ENCODE measurements around the gene TRIM44. TPM values are rescaled to one million over a fixed set of nuclear protein-coding genes. Genes with fewer than 3 reads are reported as not detected.

Gene TRIM44
- total RNA-seq, 3 donors from 2014 or later (not counting 1 experiment from before 2014, with no cell fraction given) = 47.0 to 62.6 (median 51.9) TPM

- Mint-ChIP-seq H3K36me3 (no peaks in the 10 kb centered on the region), H3K27ac (no peak overlapping the region), H3K27me3 (ENCODE audit: low read depth in 2 of 2) (peaks cover 36 to 70% of the 10 kb centered on the region in 2 donors), H3K4me3 (no peak overlapping the region), H3K4me1 (no peaks in the 10 kb centered on the region), H3K9me3 (no peaks in the 10 kb centered on the region)
- Histone ChIP-seq H3K27me3 (ENCODE audit: control insufficient read depth, insufficient read depth, low read length) (peaks cover 9% of the 10 kb centered on the region), H3K4me1 (ENCODE audit: control insufficient read depth, insufficient read depth, low read length) (no peaks in the 10 kb centered on the region), H3K9me3 (ENCODE audit: control insufficient read depth, insufficient read depth, low read length) (no peaks in the 10 kb centered on the region), H3K4me3 (ENCODE audit: low read length) (no peak overlapping the region), H3K36me3 (ENCODE audit: control insufficient read depth, insufficient read depth, low read length) (no peaks in the 10 kb centered on the region), H3K27ac (ENCODE audit: low read length) (no peak overlapping the region)
- TF ChIP-seq CTCF (IDR thresholded peaks at IDR 0.05) = no peak
- intact Hi-C loops (cut with micrococcal nuclease) = no loop called here
- DNase-seq (no peak), ATAC-seq (no peak)
- WGBS (ENCODE audit: insufficient coverage) = 61% methylated on average over 2 of the region's 3 CpGs
These were observed 30.7 kb upstream of the TRIM44 start for GRCh38 chr11:35631891-35632290.

- DNase-seq (no peak), ATAC-seq (no peak)
- Mint-ChIP-seq H3K36me3 (no peaks in the 10 kb centered on the region), H3K4me3 (no peak overlapping the region), H3K27me3 (ENCODE audit: low read depth in 2 of 2) (peaks cover 32 to 71% of the 10 kb centered on the region in 2 donors), H3K9me3 (no peaks in the 10 kb centered on the region), H3K27ac (no peak overlapping the region), H3K4me1 (no peaks in the 10 kb centered on the region)
- Histone ChIP-seq H3K27me3 (ENCODE audit: control insufficient read depth, insufficient read depth, low read length) (peaks cover 9% of the 10 kb centered on the region), H3K4me3 (ENCODE audit: low read length) (no peak overlapping the region), H3K9me3 (ENCODE audit: control insufficient read depth, insufficient read depth, low read length) (no peaks in the 10 kb centered on the region), H3K27ac (ENCODE audit: low read length) (no peak overlapping the region), H3K36me3 (ENCODE audit: control insufficient read depth, insufficient read depth, low read length) (no peaks in the 10 kb centered on the region), H3K4me1 (ENCODE audit: control insufficient read depth, insufficient read depth, low read length) (no peaks in the 10 kb centered on the region)
- WGBS (ENCODE audit: insufficient coverage) = 56% methylated on average over 1 of the region's 1 CpG
- intact Hi-C loops (cut with micrococcal nuclease) = no loop called here
- TF ChIP-seq CTCF (IDR thresholded peaks at IDR 0.05) = no peak
These were observed 30.3 kb upstream of the TRIM44 start for GRCh38 chr11:35632301-35632700.

GRCh38 chr11:35633827-35634423, 28.6 kb upstream of the TRIM44 start:
- TF ChIP-seq CTCF (IDR thresholded peaks at IDR 0.05) = no peak
- Histone ChIP-seq H3K4me3 (ENCODE audit: low read length) (no peak overlapping the region), H3K9me3 (ENCODE audit: control insufficient read depth, insufficient read depth, low read length) (no peaks in the 10 kb centered on the region), H3K27me3 (ENCODE audit: control insufficient read depth, insufficient read depth, low read length) (peaks cover 9% of the 10 kb centered on the region), H3K27ac (ENCODE audit: low read length) (no peak overlapping the region), H3K36me3 (ENCODE audit: control insufficient read depth, insufficient read depth, low read length) (no peaks in the 10 kb centered on the region), H3K4me1 (ENCODE audit: control insufficient read depth, insufficient read depth, low read length) (no peaks in the 10 kb centered on the region)
- WGBS (ENCODE audit: insufficient coverage) = 46% methylated on average over 4 of the region's 4 CpGs
- ATAC-seq (peak in 1 of 3 donors; percentile 54), DNase-seq (no peak)
- Mint-ChIP-seq H3K27ac (no peak overlapping the region), H3K27me3 (ENCODE audit: low read depth in 2 of 2) (peaks cover 27 to 72% of the 10 kb centered on the region in 2 donors), H3K36me3 (no peaks in the 10 kb centered on the region), H3K4me3 (no peak overlapping the region), H3K4me1 (no peaks in the 10 kb centered on the region), H3K9me3 (no peaks in the 10 kb centered on the region)
- intact Hi-C loops (cut with micrococcal nuclease) = no loop called here

- Histone ChIP-seq H3K36me3 (ENCODE audit: control insufficient read depth, insufficient read depth, low read length) (no peaks in the 10 kb centered on the region), H3K27me3 (ENCODE audit: control insufficient read depth, insufficient read depth, low read length) (peaks cover 7% of the 10 kb centered on the region), H3K4me3 (ENCODE audit: low read length) (no peak overlapping the region), H3K27ac (ENCODE audit: low read length) (no peak overlapping the region), H3K4me1 (ENCODE audit: control insufficient read depth, insufficient read depth, low read length) (no peaks in the 10 kb centered on the region), H3K9me3 (ENCODE audit: control insufficient read depth, insufficient read depth, low read length) (no peaks in the 10 kb centered on the region)
- ATAC-seq (no peak), DNase-seq (no peak)
- Mint-ChIP-seq H3K27me3 (ENCODE audit: low read depth in 2 of 2) (peaks cover 15 to 64% of the 10 kb centered on the region in 2 donors), H3K4me1 (no peaks in the 10 kb centered on the region), H3K4me3 (no peak overlapping the region), H3K27ac (no peak overlapping the region), H3K36me3 (no peaks in the 10 kb centered on the region), H3K9me3 (no peaks in the 10 kb centered on the region)
- WGBS (ENCODE audit: insufficient coverage) = 89% methylated on average over 6 of the region's 6 CpGs
- intact Hi-C loops (cut with micrococcal nuclease) = no loop called here
- no peak for TF ChIP-seq CTCF (IDR thresholded peaks at IDR 0.05)
These were observed 26.6 kb upstream of the TRIM44 start for GRCh38 chr11:35635933-35636332.
